H9 (cell line): Measurements from ENCODE around the gene SETBP1. TPM values are rescaled to one million over a fixed set of nuclear protein-coding genes. Genes with fewer than 3 reads are reported as not detected.

Source experiments
- DNase-seq: peaks from one replicate; pipeline ENCODE4 v3.0.0-alpha.2; 2017
- H2AFZ ChIP-seq: one replicate; pipeline ENCODE4 v1.6.1; 2013; ENCODE audit warnings: mild to moderate bottlenecking, low read length, control low read depth, moderate library complexity
- H2AK5ac ChIP-seq: 2 replicates; pipeline ENCODE4 v1.6.1; 2013; ENCODE audit warnings: low read length, control low read depth, mixed read lengths; ENCODE audit not compliant: insufficient read length
- H2BK120ac ChIP-seq: one replicate; pipeline ENCODE4 v1.6.1; 2013; ENCODE audit warnings: low read depth, mild to moderate bottlenecking, low read length, control low read depth, inconsistent platforms; ENCODE audit not compliant: poor library complexity, severe bottlenecking
- H2BK12ac ChIP-seq: 2 replicates; pipeline ENCODE4 v1.6.1; 2013; ENCODE audit warnings: low read length, control low read depth, mixed read lengths, low read depth; ENCODE audit not compliant: insufficient read length
- H2BK15ac ChIP-seq: 2 replicates; pipeline ENCODE4 v1.6.1; 2013; ENCODE audit warnings: low read depth, low read length, control low read depth
- H2BK20ac ChIP-seq: one replicate; pipeline ENCODE4 v1.6.1; 2013; ENCODE audit warnings: low read depth, mild to moderate bottlenecking, low read length, control low read depth, inconsistent platforms; ENCODE audit not compliant: poor library complexity, severe bottlenecking
- H2BK5ac ChIP-seq: 2 replicates; pipeline ENCODE4 v1.6.1; 2013; ENCODE audit warnings: low read length, control low read depth, mixed read lengths; ENCODE audit not compliant: insufficient read length
- H3K14ac ChIP-seq: 2 replicates; pipeline ENCODE4 v1.6.1; 2013; ENCODE audit warnings: low read length, control low read depth; ENCODE audit not compliant: insufficient read depth
- H3K18ac ChIP-seq: 2 replicates; pipeline ENCODE4 v1.6.1; 2013; ENCODE audit warnings: low read depth, mild to moderate bottlenecking, mixed read lengths, low read length, control low read depth; ENCODE audit not compliant: insufficient read length
- H3K23ac ChIP-seq: 2 replicates; pipeline ENCODE4 v1.6.1; 2013; ENCODE audit warnings: low read length, control low read depth, mixed read lengths, low read depth; ENCODE audit not compliant: insufficient read length
- H3K23me2 ChIP-seq: 2 replicates; pipeline ENCODE4 v1.6.1; 2013; ENCODE audit warnings: low read depth, mild to moderate bottlenecking, mixed read lengths, low read length, control low read depth; ENCODE audit not compliant: insufficient read length, poor library complexity, severe bottlenecking
- H3K27ac ChIP-seq: 2 replicates; pipeline ENCODE4 v1.5.1; 2013; ENCODE audit warnings: low read length, control low read depth, mixed read lengths, low read depth; ENCODE audit not compliant: insufficient read length
- H3K27me3 ChIP-seq: 2 replicates; pipeline ENCODE4 v1.6.1; 2013; ENCODE audit warnings: low read length, control low read depth, inconsistent platforms; ENCODE audit not compliant: insufficient read depth
- H3K4ac ChIP-seq: 2 replicates; pipeline ENCODE4 v1.6.1; 2013; ENCODE audit warnings: low read depth, mild to moderate bottlenecking, control low read depth, inconsistent platforms, low read length, moderate library complexity
- H3K4me1 ChIP-seq: 2 replicates; pipeline ENCODE4 v1.6.1; 2013; ENCODE audit warnings: low read length, control low read depth, inconsistent platforms; ENCODE audit not compliant: insufficient read depth
- H3K4me2 ChIP-seq: 2 replicates; pipeline ENCODE4 v1.6.1; 2013; ENCODE audit warnings: low read length, control low read depth, mixed read lengths; ENCODE audit not compliant: insufficient read length, insufficient read depth
- H3K56ac ChIP-seq: 2 replicates; pipeline ENCODE4 v1.6.1; 2013; ENCODE audit warnings: low read depth, mild to moderate bottlenecking, mixed read lengths, low read length, control low read depth; ENCODE audit not compliant: insufficient read length
- H3K79me1 ChIP-seq: 2 replicates; pipeline ENCODE4 v1.6.1; 2013; ENCODE audit warnings: low read depth, mild to moderate bottlenecking, moderate library complexity, low read length, control low read depth, inconsistent platforms; ENCODE audit not compliant: insufficient read depth, poor library complexity, severe bottlenecking
- H3K79me2 ChIP-seq: 2 replicates; pipeline ENCODE4 v1.6.1; 2013; ENCODE audit warnings: low read length, control low read depth, inconsistent platforms; ENCODE audit not compliant: insufficient read depth
- H3K9ac ChIP-seq: 2 replicates; pipeline ENCODE4 v1.6.1; 2013; ENCODE audit warnings: low read length, control low read depth, mixed read lengths; ENCODE audit not compliant: insufficient read length; ENCODE audit errors: extremely low read depth
- H3K9me3 ChIP-seq: one replicate; pipeline ENCODE4 v1.6.1; 2013; ENCODE audit warnings: low read depth, low read length, inconsistent platforms; ENCODE audit not compliant: control insufficient read depth
- H3T11ph ChIP-seq: one replicate; pipeline ENCODE4 v1.6.1; 2013; ENCODE audit warnings: mild to moderate bottlenecking, low read length, control low read depth, inconsistent platforms
- H4K20me1 ChIP-seq: one replicate; pipeline ENCODE4 v1.6.1; 2013; ENCODE audit not compliant: control insufficient read depth, insufficient read length, insufficient read depth
- H4K5ac ChIP-seq: 2 replicates; pipeline ENCODE4 v1.6.1; 2013; ENCODE audit warnings: low read depth, mild to moderate bottlenecking, mixed read lengths, low read length, control low read depth; ENCODE audit not compliant: insufficient read length
- H4K8ac ChIP-seq: replicated peaks from 2 replicates; pipeline ENCODE4 v1.6.1; 2013; ENCODE audit warnings: low read length, control low read depth, mixed read lengths, low read depth; ENCODE audit not compliant: insufficient read length
- H4K91ac ChIP-seq: 2 replicates; pipeline ENCODE4 v1.6.1; 2013; ENCODE audit warnings: low read depth, mild to moderate bottlenecking, moderate library complexity, mixed read lengths, low read length, control low read depth; ENCODE audit not compliant: insufficient read length
- H3K27ac Mint-ChIP-seq, 3 experiments: 2 replicates in 2 of 3; 3 replicates in 1 of 3; pipeline ENCODE4 v1.8.0; 2020 to 2021; ENCODE audit warnings: mixed read lengths in 3 of 3, mild to moderate bottlenecking in 1 of 3, moderate library complexity in 1 of 3
- H3K27me3 Mint-ChIP-seq: 2 replicates; pipeline ENCODE4 v1.8.0; 2021; ENCODE audit warnings: low read depth, mild to moderate bottlenecking, moderate library complexity, mixed read lengths
- H3K36me3 Mint-ChIP-seq, 3 experiments: 2 replicates in 2 of 3; 3 replicates in 1 of 3; pipeline ENCODE4 v1.8.0; 2020 to 2021; ENCODE audit warnings: low read depth in 3 of 3, mixed read lengths in 3 of 3; ENCODE audit not compliant: insufficient read depth in 1 of 3
- H3K4me1 Mint-ChIP-seq, 2 experiments: 2 replicates each; pipeline ENCODE4 v1.8.0; 2020; ENCODE audit warnings: mixed read lengths in 2 of 2
- H3K4me3 Mint-ChIP-seq, 2 experiments: 2 replicates in 1 of 2; 3 replicates in 1 of 2; pipeline ENCODE4 v1.8.0; 2020 to 2021; ENCODE audit warnings: mild to moderate bottlenecking in 2 of 2, mixed read lengths in 2 of 2, moderate library complexity in 1 of 2
- H3K9me3 Mint-ChIP-seq, 2 experiments: 2 replicates in 1 of 2; 3 replicates in 1 of 2; pipeline ENCODE4 v1.8.0; 2020; ENCODE audit warnings: mild to moderate bottlenecking in 2 of 2, mixed read lengths in 2 of 2, moderate library complexity in 1 of 2
- WGBS: extraction: QIAGEN DNeasy Blood & Tissue Kit; methylation state at CpG from one replicate; pipeline ENCODE4 v1.1.7; 2013; ENCODE audit warnings: missing lambda C conversion rate, low lambda C conversion rate, mixed read lengths; ENCODE audit not compliant: insufficient read length; ENCODE audit errors: extremely low coverage; 5-methylcytosine and 5-hydroxymethylcytosine counted together
- total RNA-seq: library from RNA; stranded (reverse); gene quantifications from 2 replicates; pipeline ENCODE4 v1.2.1, GENCODE V29; 2021
- TF ChIP-seq, protein P1 (sequence below): fragments of 200-600 bp; sonication (generic); conservative IDR thresholded peaks from 3 replicates; pipeline ENCODE4 v1.8.0; 2021; ENCODE audit warnings: antibody characterized with exemption, mild to moderate bottlenecking

SETBP1 gene
- total RNA-seq, 1 experiment from 2014 or later, result 4.6 TPM

GRCh38 chr18:44691148-44691925 is 10.6 kb downstream of the SETBP1 start:
- H3K4me1 Mint-ChIP-seq, result peaks cover 12 to 21% of the 10 kb centered on the region in 2 experiments

More at GRCh38 chr18:44691148-44691925, 10.6 kb downstream of the SETBP1 start:
- no peak overlapping the region for H2BK20ac ChIP-seq
- H2BK12ac ChIP-seq, result no peak overlapping the region
- H2AK5ac ChIP-seq, result no peak overlapping the region
- H4K8ac ChIP-seq, result no peak overlapping the region
- Mint-ChIP-seq H3K27me3 (no peaks in the 10 kb centered on the region), H3K4me3 (no peak overlapping the region), H3K27ac (no peak overlapping the region), H3K36me3 (no peaks in the 10 kb centered on the region), H3K9me3 (no peaks in the 10 kb centered on the region; a peak in 1 of 5 replicates)
- H3K4ac ChIP-seq, result no peak overlapping the region
- TF ChIP-seq, protein P1, sequence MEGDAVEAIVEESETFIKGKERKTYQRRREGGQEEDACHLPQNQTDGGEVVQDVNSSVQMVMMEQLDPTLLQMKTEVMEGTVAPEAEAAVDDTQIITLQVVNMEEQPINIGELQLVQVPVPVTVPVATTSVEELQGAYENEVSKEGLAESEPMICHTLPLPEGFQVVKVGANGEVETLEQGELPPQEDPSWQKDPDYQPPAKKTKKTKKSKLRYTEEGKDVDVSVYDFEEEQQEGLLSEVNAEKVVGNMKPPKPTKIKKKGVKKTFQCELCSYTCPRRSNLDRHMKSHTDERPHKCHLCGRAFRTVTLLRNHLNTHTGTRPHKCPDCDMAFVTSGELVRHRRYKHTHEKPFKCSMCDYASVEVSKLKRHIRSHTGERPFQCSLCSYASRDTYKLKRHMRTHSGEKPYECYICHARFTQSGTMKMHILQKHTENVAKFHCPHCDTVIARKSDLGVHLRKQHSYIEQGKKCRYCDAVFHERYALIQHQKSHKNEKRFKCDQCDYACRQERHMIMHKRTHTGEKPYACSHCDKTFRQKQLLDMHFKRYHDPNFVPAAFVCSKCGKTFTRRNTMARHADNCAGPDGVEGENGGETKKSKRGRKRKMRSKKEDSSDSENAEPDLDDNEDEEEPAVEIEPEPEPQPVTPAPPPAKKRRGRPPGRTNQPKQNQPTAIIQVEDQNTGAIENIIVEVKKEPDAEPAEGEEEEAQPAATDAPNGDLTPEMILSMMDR, result no peak
- H3K4me1 ChIP-seq, result no peaks in the 10 kb centered on the region; the same call in 1 of the 2 replicates
- H3T11ph ChIP-seq, result no peak overlapping the region
- no peak overlapping the region for H3K27ac ChIP-seq
- H3K9me3 ChIP-seq, result no peaks in the 10 kb centered on the region
- H3K23me2 ChIP-seq, result no peaks in the 10 kb centered on the region
- H4K91ac ChIP-seq, result no peak overlapping the region
- WGBS, result no CpG with 5 or more reads among the region's 4 CpGs
- H2BK5ac ChIP-seq, result no peak overlapping the region
- peaks cover 3% of the 10 kb centered on the region for H3K79me1 ChIP-seq
- no peak overlapping the region for H3K9ac ChIP-seq
- no peaks in the 10 kb centered on the region for H3K27me3 ChIP-seq
- H2AFZ ChIP-seq, result no peak overlapping the region
- no peaks in the 10 kb centered on the region for H3K79me2 ChIP-seq
- no peak overlapping the region for H4K5ac ChIP-seq
- H3K4me2 ChIP-seq, result no peak overlapping the region
- H3K14ac ChIP-seq, result no peak overlapping the region
- H2BK120ac ChIP-seq, result no peak overlapping the region
- no peak overlapping the region for H3K23ac ChIP-seq
- H2BK15ac ChIP-seq, result no peak overlapping the region
- H3K56ac ChIP-seq, result no peak overlapping the region
- no peak overlapping the region for H3K18ac ChIP-seq
- DNase-seq, result no peak
- no peaks in the 10 kb centered on the region for H4K20me1 ChIP-seq
